Tibial nerve (tissue), 4 donors: ENCODE data around the gene DNM1. TPM values are rescaled to one million over a fixed set of nuclear protein-coding genes. Genes with fewer than 3 reads are reported as not detected.
A peak's percentile ranks its signal among the peaks of the same experiment; 100 is the strongest.

Source experiments
- DNase-seq, 2 donors: peaks; one replicate each; pipeline ENCODE4 v3.0.0-alpha.2; 2019; ENCODE audit warnings: low spot score in 2 of 2
- H3K27ac ChIP-seq, 4 donors: fragments of 200-600 bp; sonication (generic) in 3 of 4; one replicate each; pipeline ENCODE4 v1.5.1; 2017 to 2019; ENCODE audit warnings: mild to moderate bottlenecking in 1 of 4
- H3K27me3 ChIP-seq, 2 donors: fragments of 200-600 bp; sonication (generic) in 1 of 2; one replicate each; pipeline versions ENCODE4 v1.5.1 to v1.6.0; 2017 to 2019
- H3K36me3 ChIP-seq, 3 donors: fragments of 200-600 bp; sonication (generic); one replicate each; pipeline ENCODE4 v1.5.1; 2018 to 2019
- H3K4me1 ChIP-seq, 4 donors: fragments of 200-600 bp; sonication (generic) in 3 of 4; one replicate each; pipeline ENCODE4 v1.5.1; 2017 to 2019
- H3K4me3 ChIP-seq, 4 donors: fragments of 200-600 bp; sonication (generic) in 3 of 4; one replicate each; pipeline ENCODE4 v1.5.1; 2017 to 2019; ENCODE audit warnings: mild to moderate bottlenecking in 1 of 4, moderate library complexity in 1 of 4
- H3K9me3 ChIP-seq, 4 donors: fragments of 200-600 bp; sonication (generic) in 3 of 4; one replicate each; pipeline ENCODE4 v1.5.1; 2017 to 2019
- CTCF ChIP-seq, 5 experiments: fragments of 200-600 bp in 3 of 5; fragments of 450-650 bp in 2 of 5; sonication (generic) in 3 of 5; IDR thresholded peaks; one replicate each; pipeline ENCODE4 v1.5.1; 2016 to 2019; ENCODE audit warnings: antibody characterized with exemption in 5 of 5, mild to moderate bottlenecking in 3 of 5, moderate library complexity in 2 of 5
- EP300 ChIP-seq, 2 donors: sonication (generic); formaldehyde crosslinking; IDR thresholded peaks; one replicate each; pipeline ENCODE4 v1.6.1; 2017; ENCODE audit warnings: antibody characterized with exemption in 2 of 2, mild to moderate bottlenecking in 1 of 2
- POLR2A ChIP-seq, 2 donors: fragments of 450-650 bp; IDR thresholded peaks; one replicate each; pipeline ENCODE4 v1.6.1; 2017; ENCODE audit warnings: antibody characterized with exemption in 2 of 2, mild to moderate bottlenecking in 2 of 2, moderate library complexity in 2 of 2
- WGBS, 2 donors: methylation state at CpG; one replicate each; pipeline ENCODE4 v1.1.5; 2018; 5-methylcytosine and 5-hydroxymethylcytosine counted together
- total RNA-seq, 4 donors: library from RNA; depleted of rRNA; stranded (reverse); fragments of >200 nt; gene quantifications; one replicate each; pipeline ENCODE4 v1.1.0, GENCODE V29; 2016

DNM1 gene
- total RNA-seq, 4 donors from 2014 or later, result 19.9 to 50.4 (median 41.4) TPM

GRCh38 chr9:128253140-128253990 is 50.2 kb downstream of the DNM1 start:
- no peak for TF ChIP-seq POLR2A (IDR thresholded peaks at IDR 0.05)
- no peak for TF ChIP-seq EP300 (IDR thresholded peaks at IDR 0.05)
- no peak for TF ChIP-seq CTCF (IDR thresholded peaks at IDR 0.05)

GRCh38 chr9:128253991-128254346 is 50.8 kb downstream of the DNM1 start:
- H3K27me3 ChIP-seq, result no peaks in the 10 kb centered on the region
- peaks cover 0 to 38% (median 9%) of the 10 kb centered on the region in 3 donors for H3K36me3 ChIP-seq
- WGBS, 2 donors, result 87 to 89% methylated on average over 7 of the region's 7 CpGs
- TF ChIP-seq EP300 (IDR thresholded peaks at IDR 0.05) (no peak), POLR2A (IDR thresholded peaks at IDR 0.05) (no peak), CTCF (IDR thresholded peaks at IDR 0.05) (no peak)
- no peak for DNase-seq
- H3K4me1 ChIP-seq, result peaks cover 0 to 23% (median 11%) of the 10 kb centered on the region in 4 donors
- H3K4me3 ChIP-seq, result no peak overlapping the region
- no peak overlapping the region for H3K27ac ChIP-seq
- no peaks in the 10 kb centered on the region for H3K9me3 ChIP-seq

More at GRCh38 chr9:128253140-128253990, 50.2 kb downstream of the DNM1 start:
- Histone ChIP-seq H3K9me3 (no peaks in the 10 kb centered on the region), H3K4me1 (peaks cover 0 to 23% (median 11%) of the 10 kb centered on the region in 4 donors), H3K27me3 (no peaks in the 10 kb centered on the region), H3K4me3 (no peak overlapping the region), H3K27ac (no peak overlapping the region), H3K36me3 (peaks cover 0 to 32% (median 6%) of the 10 kb centered on the region in 3 donors)
- DNase-seq, result no peak
- 80 to 83% methylated on average over 26 to 31 of the region's 31 CpGs for WGBS, 2 donors

GRCh38 chr9:128254362-128254761 is 51.2 kb downstream of the DNM1 start:
- WGBS, 2 donors, result 79 to 85% methylated on average over 20 of the region's 20 CpGs
- Histone ChIP-seq H3K4me3 (no peak overlapping the region), H3K36me3 (peaks cover 0 to 42% (median 13%) of the 10 kb centered on the region in 3 donors), H3K27me3 (no peaks in the 10 kb centered on the region), H3K27ac (no peak overlapping the region), H3K9me3 (no peaks in the 10 kb centered on the region), H3K4me1 (peaks cover 0 to 23% (median 11%) of the 10 kb centered on the region in 4 donors)
- DNase-seq, result no peak
- no peak for TF ChIP-seq CTCF (IDR thresholded peaks at IDR 0.05)
- no peak for TF ChIP-seq POLR2A (IDR thresholded peaks at IDR 0.05)
- no peak for TF ChIP-seq EP300 (IDR thresholded peaks at IDR 0.05)

- no peak overlapping the region for H3K27ac ChIP-seq
- 50 to 59% methylated on average over 15 to 16 of the region's 18 CpGs for WGBS, 2 donors
- DNase-seq, result peak in 1 of 2 donors; percentile 66
- H3K4me3 ChIP-seq, result no peak overlapping the region
- TF ChIP-seq EP300 (IDR thresholded peaks at IDR 0.05) (no peak), POLR2A (IDR thresholded peaks at IDR 0.05) (no peak), CTCF (IDR thresholded peaks at IDR 0.05) (peak; percentile 75 to 82 (median 81))
- H3K27me3 ChIP-seq, result no peaks in the 10 kb centered on the region
- H3K36me3 ChIP-seq, result peaks cover 0 to 50% (median 20%) of the 10 kb centered on the region in 3 donors
- H3K9me3 ChIP-seq, result no peaks in the 10 kb centered on the region
- peaks cover 0 to 22% (median 11%) of the 10 kb centered on the region in 4 donors for H3K4me1 ChIP-seq
Measured at GRCh38 chr9:128254855-128255759, 51.9 kb downstream of the DNM1 start.
